HepG2 (cell line): ENCODE data around the gene MAGI1. TPM values are rescaled to one million over a fixed set of nuclear protein-coding genes. Genes with fewer than 3 reads are reported as not detected.

Experiments used
- AGO2 ChIP-seq: fragments of 200-400 bp; formaldehyde crosslinking; optimal IDR thresholded peaks from 2 replicates; pipeline ENCODE3; 2017; ENCODE audit warnings: mild to moderate bottlenecking, low read depth, low read length, moderate library complexity
- ATF7-NPFF ChIP-seq: sonication (generic); formaldehyde crosslinking; IDR thresholded peaks from 2 replicates; pipeline ENCODE4 v1.8.1; 2023; ENCODE audit warnings: mild to moderate bottlenecking, low read depth, missing genetic modification reagents, moderate library complexity
- BCL6 ChIP-seq: IDR thresholded peaks from 2 replicates; pipeline ENCODE4 v1.6.1; 2016; ENCODE audit warnings: missing genetic modification reagents, missing compliant biosample characterization
- CREB3 ChIP-seq: sonication (generic); formaldehyde crosslinking; IDR thresholded peaks from 2 replicates; pipeline ENCODE4 v1.5.0; 2020; ENCODE audit warnings: missing genetic modification reagents
- GABPB1 ChIP-seq: IDR thresholded peaks from 2 replicates; pipeline ENCODE4 v1.6.1; 2016; ENCODE audit warnings: mild to moderate bottlenecking, missing genetic modification reagents, moderate library complexity, missing compliant biosample characterization
- IKZF4 ChIP-seq: sonication (generic); formaldehyde crosslinking; IDR thresholded peaks from 2 replicates; pipeline ENCODE4 v1.5.1; 2020; ENCODE audit warnings: borderline replicate concordance, mild to moderate bottlenecking, low read depth, missing genetic modification reagents; ENCODE audit errors: not compliant biosample characterization
- KMT2A ChIP-seq: sonication (generic); formaldehyde crosslinking; IDR thresholded peaks from 2 replicates; pipeline ENCODE4 v1.4.0; 2020; ENCODE audit warnings: missing genetic modification reagents
- MAFG ChIP-seq: sonication (generic); formaldehyde crosslinking; IDR thresholded peaks from 2 replicates; pipeline ENCODE4 v1.5.1; 2020; ENCODE audit warnings: mild to moderate bottlenecking, missing genetic modification reagents
- MEIS2 ChIP-seq: sonication (generic); formaldehyde crosslinking; IDR thresholded peaks from 2 replicates; pipeline ENCODE4 v1.9.0; 2021; ENCODE audit warnings: mild to moderate bottlenecking, missing genetic modification reagents
- PHF8 ChIP-seq: sonication (generic); formaldehyde crosslinking; IDR thresholded peaks from 2 replicates; pipeline ENCODE4 v1.5.0; 2020; ENCODE audit warnings: missing genetic modification reagents
- ZBTB14 ChIP-seq: sonication (generic); formaldehyde crosslinking; IDR thresholded peaks from 2 replicates; pipeline ENCODE4 v1.4.0; 2020; ENCODE audit warnings: missing genetic modification reagents
- ZFX ChIP-seq: sonication (generic); formaldehyde crosslinking; IDR thresholded peaks from 2 replicates; pipeline ENCODE4 v1.4.0; 2020; ENCODE audit warnings: mild to moderate bottlenecking, low read depth, missing genetic modification reagents, moderate library complexity
- ZNF503 ChIP-seq: sonication (generic); formaldehyde crosslinking; IDR thresholded peaks from 2 replicates; pipeline ENCODE4 v1.4.0; 2020; ENCODE audit warnings: missing genetic modification reagents
- ZNF687 ChIP-seq: sonication (generic); formaldehyde crosslinking; IDR thresholded peaks from 2 replicates; pipeline ENCODE4 v1.5.1; 2020; ENCODE audit warnings: mild to moderate bottlenecking, missing genetic modification reagents, moderate library complexity
- polyA plus RNA-seq, 8 experiments: library from polyadenylated mRNA; depleted of rRNA in 3 of 8; stranded (reverse) in 7 of 8; unstranded in 1 of 8; fragments of >200 nt; fragmentation: Illumina TruSeq in 4 of 8; extraction: Trizol in 4 of 8; gene quantifications; 2 replicates each; pipeline versions ENCODE4 v1.2.1 to v1.2.3, GENCODE V29; 2011 to 2016; ENCODE audit warnings: low read depth in 4 of 8, missing spikeins in 1 of 8, mixed read lengths in 1 of 8; ENCODE audit not compliant: insufficient read depth in 1 of 8
- total RNA-seq, 5 experiments: library from RNA; depleted of rRNA; stranded (reverse); fragments of >200 nt; fragmentation: Illumina TruSeq; extraction: Trizol; gene quantifications; 2 replicates each; pipeline ENCODE4 v1.2.3, GENCODE V29; 2016; ENCODE audit warnings: low read depth in 1 of 5

The MAGI1 gene
- total and polyA plus RNA-seq, 2 of the 13 experiments (the other 11 are each of a cell fraction or from before 2014, with no cell fraction given), result 22.2 to 26.0 TPM

GRCh38 chr3:65548848-65549625 is 489.7 kb downstream of the MAGI1 start (continued):
- TF ChIP-seq ZNF503 (CRISPR knock-in tag) (no peak), MEIS2 (CRISPR knock-in tag) (0 out of 2 replicates have a peak, but pooled peaks have one; percentile 22), IKZF4 (peak; percentile 36), MAFG (CRISPR knock-in tag) (0 out of 2 replicates have a peak, but pooled peaks have one; percentile 23), ZBTB14 (CRISPR knock-in tag) (peak; percentile 62), ATF7-NPFF (CRISPR knock-in tag) (0 out of 2 replicates have a peak, but pooled peaks have one; percentile 38), CREB3 (CRISPR knock-in tag) (no peak), PHF8 (CRISPR knock-in tag) (0 out of 2 replicates have a peak, but pooled peaks have one; percentile 30), AGO2 (peak; percentile 66), ZNF687 (CRISPR knock-in tag) (peak; percentile 61), BCL6 (no peak), KMT2A (peak; percentile 47; the same call in 1 of the 2 replicates), ZFX (CRISPR knock-in tag) (0 out of 2 replicates have a peak, but pooled peaks have one; percentile 21), GABPB1 (peak; percentile 20; the same call in 1 of the 2 replicates)
